Esophagus squamous epithelium (tissue), 4 donors: Measurements from ENCODE around the gene PNP.

Experiments used
- CTCF ChIP-seq, 6 experiments: fragments of 450-650 bp in 4 of 6; fragments of 200-600 bp in 2 of 6; sonication (generic) in 2 of 6; IDR thresholded peaks; one replicate each; pipeline ENCODE4 v1.5.1; 2016 to 2019; ENCODE audit warnings: antibody characterized with exemption in 6 of 6, mild to moderate bottlenecking in 4 of 6, moderate library complexity in 4 of 6
- POLR2A ChIP-seq, 4 donors: fragments of 450-650 bp; IDR thresholded peaks; one replicate each; pipeline ENCODE4 v1.6.1; 2017; ENCODE audit warnings: antibody characterized with exemption in 4 of 4, mild to moderate bottlenecking in 4 of 4, moderate library complexity in 3 of 4

- TF ChIP-seq POLR2A (IDR thresholded peaks at IDR 0.05), result no peak
- TF ChIP-seq CTCF (IDR thresholded peaks at IDR 0.05), result no peak
Observed at GRCh38 chr14:20489093-20489994, 20.1 kb downstream of the PNP start.
